Peyer's patch (tissue), 4 donors: ENCODE measurements around the gene SDE2. TPM values are rescaled to one million over a fixed set of nuclear protein-coding genes. Genes with fewer than 3 reads are reported as not detected.

Source experiments
- DNase-seq, 3 donors: peaks; one replicate each; pipeline ENCODE4 v3.0.0-alpha.2; 2017 to 2019
- H3K27ac ChIP-seq, 4 donors: fragments of 200-600 bp; sonication (generic); one replicate each; pipeline ENCODE4 v1.5.1; 2016 to 2019
- H3K27me3 ChIP-seq, 2 donors: fragments of 200-600 bp; sonication (generic); one replicate each; pipeline ENCODE4 v1.5.1; 2019
- H3K36me3 ChIP-seq, 3 donors: fragments of 200-600 bp; sonication (generic); one replicate each; pipeline ENCODE4 v1.5.1; 2016 to 2019
- H3K4me1 ChIP-seq, 4 donors: fragments of 200-600 bp; sonication (generic); one replicate each; pipeline ENCODE4 v1.5.1; 2016 to 2019
- H3K4me3 ChIP-seq, 4 donors: fragments of 200-600 bp; sonication (generic); 1 replicate in 3 of 4; 2 replicates in 1 of 4; pipeline ENCODE4 v1.5.1; 2016 to 2019; ENCODE audit warnings: mild to moderate bottlenecking in 1 of 4
- H3K9me3 ChIP-seq, 4 donors: fragments of 200-600 bp; sonication (generic); one replicate each; pipeline ENCODE4 v1.5.1; 2016 to 2019; ENCODE audit warnings: mild to moderate bottlenecking in 1 of 4
- POLR2A ChIP-seq, 2 donors: fragments of 450-650 bp; IDR thresholded peaks; one replicate each; pipeline ENCODE4 v1.5.1; 2017; ENCODE audit warnings: antibody characterized with exemption in 2 of 2, mild to moderate bottlenecking in 2 of 2, moderate library complexity in 2 of 2
- total RNA-seq, 4 donors: library from RNA; depleted of rRNA; stranded (reverse); fragments of >200 nt; gene quantifications; one replicate each; pipeline ENCODE4 v1.1.0, GENCODE V29; 2016
- TF ChIP-seq, protein P1 (sequence below), 6 experiments: fragments of 450-650 bp in 4 of 6; fragments of 200-600 bp in 2 of 6; sonication (generic) in 1 of 6; IDR thresholded peaks; one replicate each; pipeline ENCODE4 v1.5.1; 2017 to 2019; ENCODE audit warnings: antibody characterized with exemption in 6 of 6, mild to moderate bottlenecking in 3 of 6, moderate library complexity in 1 of 6

SDE2 gene
- total RNA-seq, 4 donors from 2014 or later = 10.9 to 22.3 (median 15.8) TPM

GRCh38 chr1:225961659-225962439, 37.3 kb downstream of the SDE2 start:
- H3K27me3 ChIP-seq = no peaks in the 10 kb centered on the region
- no peak overlapping the region for H3K4me3 ChIP-seq
- no peak for DNase-seq
- H3K36me3 ChIP-seq = no peaks in the 10 kb centered on the region
- no peaks in the 10 kb centered on the region for H3K4me1 ChIP-seq
- no peak overlapping the region for H3K27ac ChIP-seq
- H3K9me3 ChIP-seq = no peaks in the 10 kb centered on the region
- TF ChIP-seq POLR2A (IDR thresholded peaks at IDR 0.05) = no peak
- TF ChIP-seq, protein P1, sequence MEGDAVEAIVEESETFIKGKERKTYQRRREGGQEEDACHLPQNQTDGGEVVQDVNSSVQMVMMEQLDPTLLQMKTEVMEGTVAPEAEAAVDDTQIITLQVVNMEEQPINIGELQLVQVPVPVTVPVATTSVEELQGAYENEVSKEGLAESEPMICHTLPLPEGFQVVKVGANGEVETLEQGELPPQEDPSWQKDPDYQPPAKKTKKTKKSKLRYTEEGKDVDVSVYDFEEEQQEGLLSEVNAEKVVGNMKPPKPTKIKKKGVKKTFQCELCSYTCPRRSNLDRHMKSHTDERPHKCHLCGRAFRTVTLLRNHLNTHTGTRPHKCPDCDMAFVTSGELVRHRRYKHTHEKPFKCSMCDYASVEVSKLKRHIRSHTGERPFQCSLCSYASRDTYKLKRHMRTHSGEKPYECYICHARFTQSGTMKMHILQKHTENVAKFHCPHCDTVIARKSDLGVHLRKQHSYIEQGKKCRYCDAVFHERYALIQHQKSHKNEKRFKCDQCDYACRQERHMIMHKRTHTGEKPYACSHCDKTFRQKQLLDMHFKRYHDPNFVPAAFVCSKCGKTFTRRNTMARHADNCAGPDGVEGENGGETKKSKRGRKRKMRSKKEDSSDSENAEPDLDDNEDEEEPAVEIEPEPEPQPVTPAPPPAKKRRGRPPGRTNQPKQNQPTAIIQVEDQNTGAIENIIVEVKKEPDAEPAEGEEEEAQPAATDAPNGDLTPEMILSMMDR (IDR thresholded peaks at IDR 0.05) = no peak

GRCh38 chr1:225958041-225958440, 41.1 kb downstream of the SDE2 start:
- Histone ChIP-seq H3K4me1 (no peaks in the 10 kb centered on the region), H3K27ac (no peak overlapping the region), H3K27me3 (no peaks in the 10 kb centered on the region), H3K36me3 (no peaks in the 10 kb centered on the region), H3K9me3 (no peaks in the 10 kb centered on the region), H3K4me3 (no peak overlapping the region)
- no peak for DNase-seq
- TF ChIP-seq, protein P1 (IDR thresholded peaks at IDR 0.05) = no peak
- TF ChIP-seq POLR2A (IDR thresholded peaks at IDR 0.05) = no peak

GRCh38 chr1:225954753-225955152, 44.4 kb downstream of the SDE2 start:
- DNase-seq = no peak
- Histone ChIP-seq H3K9me3 (no peaks in the 10 kb centered on the region), H3K27ac (no peak overlapping the region), H3K4me1 (no peaks in the 10 kb centered on the region), H3K36me3 (no peaks in the 10 kb centered on the region), H3K4me3 (no peak overlapping the region), H3K27me3 (no peaks in the 10 kb centered on the region)
- TF ChIP-seq, protein P1 (IDR thresholded peaks at IDR 0.05) = no peak
- no peak for TF ChIP-seq POLR2A (IDR thresholded peaks at IDR 0.05)

- Histone ChIP-seq H3K4me1 (no peaks in the 10 kb centered on the region), H3K9me3 (no peaks in the 10 kb centered on the region), H3K4me3 (no peak overlapping the region), H3K36me3 (no peaks in the 10 kb centered on the region), H3K27ac (no peak overlapping the region), H3K27me3 (no peaks in the 10 kb centered on the region)
- no peak for DNase-seq
- TF ChIP-seq POLR2A (IDR thresholded peaks at IDR 0.05) = no peak
- TF ChIP-seq, protein P1 (IDR thresholded peaks at IDR 0.05) = no peak
Observed at GRCh38 chr1:225953315-225953714, 45.8 kb downstream of the SDE2 start.

- DNase-seq = no peak
- Histone ChIP-seq H3K4me1 (no peaks in the 10 kb centered on the region), H3K4me3 (no peak overlapping the region), H3K9me3 (no peaks in the 10 kb centered on the region), H3K27me3 (no peaks in the 10 kb centered on the region), H3K27ac (no peak overlapping the region), H3K36me3 (no peaks in the 10 kb centered on the region)
- TF ChIP-seq, protein P1 (IDR thresholded peaks at IDR 0.05) = no peak
- TF ChIP-seq POLR2A (IDR thresholded peaks at IDR 0.05) = no peak
Observed at GRCh38 chr1:225950905-225951497, 48.1 kb downstream of the SDE2 start.
